Activated effector memory CD4-positive, alpha-beta T cell treated with Interleukin-2 at 50 U/mL for 16 hours (primary cell): ENCODE measurements around the gene FAM110A.
"Not testable (repeated sequence)": the region's sequence is repeated elsewhere in the genome, so short reads cannot be mapped to it uniquely, and the experiment has no call there.

Source experiments
- DNase-seq: peaks from one replicate; pipeline ENCODE4 v3.0.0-alpha.2; 2020

Gene FAM110A

DNA sequence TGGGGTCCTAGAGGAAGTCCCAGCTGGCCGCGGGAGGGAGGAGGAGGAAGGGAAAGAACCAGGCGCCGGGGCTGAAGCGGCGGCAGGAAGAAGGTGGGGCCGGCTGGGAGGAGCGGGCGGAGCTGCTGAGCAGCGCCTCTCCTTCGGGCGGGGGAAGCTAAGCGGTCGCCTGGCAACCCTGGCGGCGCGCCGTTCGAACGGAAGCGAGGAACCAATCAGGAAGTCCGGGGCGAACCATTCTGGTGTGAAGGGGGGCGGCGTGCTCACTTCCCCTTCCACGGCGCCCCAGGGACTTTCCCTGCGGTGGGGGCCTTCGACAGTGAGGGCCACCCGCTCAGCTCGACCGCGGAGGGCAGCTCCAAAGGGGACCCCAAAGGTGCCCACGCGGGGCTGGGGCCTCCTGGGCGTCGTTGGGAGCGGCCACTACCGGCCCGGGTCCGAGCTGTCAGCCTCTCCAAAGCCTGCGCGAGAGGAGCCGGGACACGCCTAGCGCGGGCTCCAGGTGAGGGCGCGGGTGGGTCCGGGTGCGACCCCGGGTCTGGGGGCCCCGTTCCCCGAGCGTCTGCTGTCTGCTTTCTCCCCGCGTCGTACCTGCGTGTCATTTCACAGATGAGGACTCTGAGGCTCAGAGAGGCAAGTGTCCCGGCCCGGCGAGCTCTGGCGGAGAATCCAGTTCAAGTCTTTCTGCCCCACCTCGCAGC lies at the start of gene FAM110A:
Gene FAM110A, plus strand, starts transcription at position 266 of the 701 bp plus-strand sequence. CDS start 11,090 bp downstream, outside the sequence.
- DNase-seq = peak; percentile 94

DNA sequence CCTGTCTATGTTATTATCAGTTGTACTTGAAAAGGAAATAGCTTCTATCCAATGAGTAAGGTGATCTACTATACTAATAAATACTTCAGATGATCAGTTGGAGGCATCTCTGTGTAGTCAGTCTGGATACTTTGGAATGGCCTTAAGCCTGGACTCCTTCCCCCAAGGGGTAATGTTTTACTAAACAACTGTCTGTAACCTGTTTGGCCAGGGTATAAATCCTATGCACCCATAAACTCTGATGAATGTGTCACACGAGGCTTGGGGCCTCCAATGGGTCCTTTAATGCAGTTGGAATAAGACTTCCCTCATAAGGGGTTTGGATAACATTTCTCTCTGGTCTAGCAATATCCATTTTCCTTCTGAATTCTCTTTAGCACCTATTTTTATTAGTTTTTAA lies 45.7 kb upstream of the FAM110A start:
- DNase-seq = no peak

DNA sequence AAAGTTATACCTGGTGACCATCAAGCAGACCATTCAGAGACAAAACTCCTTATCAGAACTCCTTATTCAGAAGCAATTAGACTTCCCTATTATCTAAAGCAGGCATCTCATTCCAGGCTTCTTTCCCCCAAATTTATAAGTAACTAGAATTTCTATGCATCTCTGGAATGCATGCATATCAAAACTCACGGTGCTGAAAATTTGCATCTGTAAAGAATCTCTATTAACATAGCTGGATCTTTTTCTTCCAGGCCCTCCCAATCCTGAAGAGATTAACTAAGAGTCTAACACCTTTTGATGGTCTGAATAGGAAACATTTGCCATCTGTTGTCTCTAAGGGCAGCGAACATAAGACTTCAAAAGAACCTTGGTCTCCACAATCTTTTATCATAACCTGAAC lies 42.5 kb upstream of the FAM110A start:
- no peak for DNase-seq

DNA sequence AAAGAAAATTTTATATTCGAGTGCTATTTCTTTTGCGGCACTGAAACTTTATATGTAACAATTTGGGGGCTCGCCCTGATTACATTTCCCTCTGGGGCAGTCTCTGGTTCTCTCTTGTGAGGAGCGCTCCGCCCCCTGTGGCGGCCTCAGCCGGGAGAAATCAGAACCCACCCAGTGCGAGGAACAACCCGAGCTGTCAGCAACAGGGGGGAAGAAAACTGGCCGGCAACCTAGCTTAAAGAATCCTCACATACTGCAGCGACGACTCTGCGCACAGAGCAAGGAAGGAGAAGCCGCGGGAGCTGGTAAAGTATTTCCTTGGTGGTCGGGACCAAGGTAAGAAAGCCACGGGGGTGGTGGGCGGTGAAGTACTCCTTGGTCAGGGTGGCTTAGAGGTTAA lies 41.3 kb upstream of the FAM110A start:
- no peak for DNase-seq

DNA sequence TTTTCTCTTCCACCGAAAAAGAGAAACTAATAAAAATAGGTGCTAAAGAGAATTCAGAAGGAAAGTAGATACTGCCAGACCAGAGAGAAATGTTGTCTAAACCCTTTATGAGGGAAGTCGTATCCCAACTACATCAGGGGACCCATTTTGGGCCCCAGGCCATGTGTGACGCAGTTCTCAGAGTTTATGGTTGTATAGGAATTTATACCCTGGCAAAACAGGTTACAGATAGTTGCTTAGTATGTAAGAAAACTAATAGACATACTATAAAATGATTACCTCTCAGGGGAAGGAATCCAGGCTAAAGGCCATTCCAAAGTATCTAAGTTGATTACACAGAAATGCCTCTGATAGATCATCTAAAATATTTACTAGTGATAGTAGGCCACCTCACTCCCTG lies 36.6 kb upstream of the FAM110A start:
- DNase-seq = no peak

DNA sequence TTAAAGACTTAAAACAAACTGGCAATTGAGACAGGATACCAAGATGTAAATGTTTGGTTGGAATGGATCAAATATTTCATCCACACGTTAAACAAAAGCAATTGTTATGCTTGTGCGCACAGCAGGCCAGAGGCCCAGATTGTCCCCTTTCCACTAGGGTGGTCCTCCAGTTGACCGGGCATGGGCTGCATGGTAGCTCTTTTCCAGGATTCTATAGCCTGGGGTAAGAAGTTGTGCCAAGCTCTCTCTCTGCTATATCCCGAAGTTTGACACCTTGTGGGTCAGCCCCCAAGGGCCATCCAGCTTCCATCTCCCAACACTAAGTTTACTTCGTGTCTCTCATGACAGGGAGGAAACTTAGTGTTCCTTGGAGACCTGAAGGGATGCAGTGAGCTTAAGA lies 34.8 kb upstream of the FAM110A start:
- DNase-seq = not testable (repeated sequence)

DNA sequence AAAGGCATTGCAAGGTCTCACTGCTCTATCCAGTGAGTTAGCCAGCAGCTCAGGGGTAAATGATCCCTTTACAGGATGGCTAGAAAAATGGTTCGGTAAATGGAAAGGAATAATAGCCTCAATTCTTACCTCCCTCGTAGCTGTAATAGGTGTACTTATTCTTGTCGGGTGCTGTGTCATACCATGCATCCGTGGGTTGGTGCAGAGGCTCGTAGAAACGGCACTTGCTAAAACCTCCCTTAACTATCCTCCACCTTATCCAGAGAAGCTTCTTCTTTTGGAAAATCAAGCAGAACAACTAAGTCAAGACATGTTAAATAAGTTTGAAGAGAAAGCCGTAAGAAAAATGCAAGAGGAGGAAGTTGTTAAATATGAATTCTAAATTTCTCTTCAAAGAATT lies 33.5 kb upstream of the FAM110A start:
- DNase-seq = not testable (repeated sequence)

DNA sequence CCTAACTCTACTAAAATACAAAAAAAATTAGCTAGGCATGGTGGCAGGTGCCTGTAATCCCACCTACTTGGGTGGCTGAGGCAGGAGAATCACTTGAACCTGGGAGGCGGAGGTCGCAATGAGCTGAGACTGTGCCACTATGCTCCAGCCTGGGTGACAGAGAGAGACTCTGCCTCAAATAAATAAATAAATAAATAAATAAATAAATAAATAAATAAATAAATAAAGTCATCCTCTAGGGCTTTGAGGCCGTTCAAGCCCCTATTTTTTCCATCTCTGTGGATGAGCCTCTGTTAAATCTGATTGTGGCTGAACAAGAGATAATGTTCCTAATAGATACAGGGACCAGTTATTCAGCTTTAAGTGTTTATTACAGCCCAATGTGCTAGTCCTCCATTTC lies 31.8 kb upstream of the FAM110A start:
- no peak for DNase-seq

DNA sequence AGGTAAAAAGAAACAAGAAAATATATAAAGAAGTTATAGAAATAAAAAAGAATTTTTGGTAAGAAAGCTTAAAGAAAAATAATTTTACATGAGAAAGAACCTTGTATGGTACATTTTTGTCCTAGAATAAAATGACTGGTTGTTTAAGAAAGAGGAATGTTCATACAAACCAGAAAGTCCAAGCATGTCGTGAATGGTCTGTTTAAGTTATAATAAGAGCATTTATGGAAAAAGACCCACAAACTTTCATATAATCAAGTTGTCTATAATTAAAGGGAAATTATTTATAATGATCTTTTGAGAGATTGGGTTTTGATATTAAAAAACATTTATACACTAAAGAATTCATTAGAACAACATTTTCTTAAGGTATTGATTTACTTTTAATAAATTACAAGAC lies 27.8 kb upstream of the FAM110A start:
- DNase-seq = no peak

DNA sequence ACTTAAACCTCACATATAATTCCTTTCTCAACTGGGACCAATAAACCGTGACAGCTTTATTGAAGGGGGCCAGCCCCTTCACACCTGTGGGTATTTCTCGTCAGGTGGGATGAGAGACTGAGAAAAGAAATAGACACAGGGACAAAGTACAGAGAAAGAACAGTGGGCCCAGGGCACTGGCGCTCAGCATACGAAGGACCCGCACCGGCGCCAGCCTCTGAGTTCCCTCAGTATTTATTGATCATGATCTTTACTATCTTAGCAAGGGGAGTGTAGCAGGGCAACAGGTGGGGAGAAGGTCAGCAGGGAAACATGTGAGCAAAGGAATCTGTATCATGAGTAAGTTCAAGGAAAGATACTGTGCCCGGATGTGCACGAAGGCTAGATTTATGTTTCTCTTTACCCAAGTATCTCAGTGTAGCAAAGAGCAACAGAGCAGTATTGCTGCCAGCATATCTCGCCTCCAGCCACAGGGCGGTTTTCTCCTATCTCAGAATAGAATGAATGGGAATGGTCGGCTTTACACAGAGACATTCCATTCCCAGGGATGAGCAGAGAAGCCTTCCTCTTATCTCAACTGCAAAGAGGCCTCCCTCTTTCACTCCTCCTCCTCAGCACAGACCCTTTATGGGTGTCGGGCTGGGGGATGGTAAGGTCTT lies 21.6 kb upstream of the FAM110A start:
- DNase-seq = not testable (repeated sequence)

DNA sequence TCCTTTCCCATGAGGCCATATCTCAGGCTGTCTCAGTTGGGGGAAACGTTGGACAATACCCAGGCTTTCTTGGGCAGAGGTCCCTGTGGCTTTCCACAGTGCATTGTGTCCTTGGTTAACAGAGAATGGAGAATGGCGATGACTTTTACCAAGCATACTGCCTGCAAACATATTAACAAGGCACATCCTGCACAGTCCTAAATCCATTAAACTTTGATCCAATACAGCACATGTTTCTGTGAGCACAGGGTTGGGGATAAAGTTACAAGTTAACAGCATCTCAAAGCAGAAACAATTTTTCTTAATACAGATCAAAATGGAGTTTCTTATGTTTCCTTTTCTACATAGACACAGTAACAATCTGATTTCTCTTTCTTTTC lies 21.1 kb upstream of the FAM110A start:
- not testable (repeated sequence) for DNase-seq

DNA sequence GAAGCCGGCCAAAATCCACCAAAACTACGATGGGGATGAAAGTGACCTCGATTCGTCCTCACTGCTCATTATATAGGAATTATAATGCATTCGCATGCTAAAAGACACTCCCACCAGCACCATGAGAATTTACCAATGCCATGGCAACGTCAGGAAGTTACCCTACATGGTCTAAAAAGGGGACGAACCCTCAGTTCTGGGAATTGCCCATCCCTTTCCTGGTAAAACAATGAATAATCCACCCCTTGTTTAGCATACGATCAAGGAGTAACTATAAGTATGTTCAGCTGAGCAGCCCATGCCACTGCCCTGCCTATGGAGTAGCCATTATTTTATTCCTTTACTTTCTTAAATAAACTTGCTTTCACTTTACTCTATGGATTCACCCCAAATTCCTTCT lies 20.1 kb upstream of the FAM110A start:
- DNase-seq = no peak

DNA sequence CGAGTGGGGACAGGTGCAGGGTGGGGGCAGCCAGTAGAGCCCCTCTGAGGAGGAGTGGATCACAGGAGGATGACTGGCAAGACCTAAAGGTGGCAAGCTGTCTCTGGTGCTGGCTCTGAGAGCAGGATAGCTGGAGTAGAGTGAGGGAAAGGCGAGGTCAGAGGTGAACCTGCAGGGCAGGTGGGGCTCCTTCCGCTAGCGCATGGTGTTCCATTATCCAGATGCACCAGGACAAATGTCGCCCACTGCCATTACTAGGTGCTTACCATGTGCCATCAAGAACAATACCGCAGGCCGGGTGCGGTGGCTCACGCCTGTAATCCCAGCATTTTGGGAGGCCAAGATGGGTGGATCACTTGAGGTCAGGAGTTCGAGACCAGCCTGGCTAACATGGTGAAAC lies 18.3 kb upstream of the FAM110A start:
- DNase-seq = no peak

DNA sequence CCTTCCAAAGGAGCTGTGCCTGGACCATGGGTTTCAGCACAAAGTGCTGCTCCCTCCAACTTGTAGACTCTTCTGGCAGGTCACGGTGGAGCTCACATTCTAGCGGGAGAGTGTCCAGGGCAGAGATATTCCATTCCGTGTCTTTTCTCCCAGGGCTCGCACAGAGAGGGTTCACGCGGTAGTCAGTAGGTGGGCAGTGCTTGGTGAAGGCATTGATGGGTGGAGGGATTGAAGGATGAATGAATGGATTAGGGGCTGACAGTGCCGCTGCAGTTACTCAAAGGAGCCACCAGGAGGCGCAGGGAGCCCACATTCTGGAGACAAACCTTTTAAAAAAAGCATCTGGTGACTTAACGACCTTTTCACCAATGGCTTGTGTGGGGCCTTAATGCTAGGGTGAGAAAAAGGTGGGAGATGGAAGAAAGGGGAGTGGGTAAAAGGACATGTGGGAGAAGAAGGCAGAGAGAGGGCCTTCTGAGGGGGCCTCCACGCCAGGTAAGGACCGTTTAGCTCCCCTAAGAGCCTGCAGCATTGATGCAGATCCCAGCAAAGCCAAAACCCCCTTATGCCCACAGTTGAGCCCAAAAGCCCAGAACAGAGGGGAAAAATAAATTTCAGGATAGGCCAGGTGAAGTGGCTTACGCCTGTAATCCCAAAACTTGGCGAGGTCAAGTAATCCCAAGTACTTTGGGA lies 17.5 kb upstream of the FAM110A start:
- peak; percentile 42 for DNase-seq

DNA sequence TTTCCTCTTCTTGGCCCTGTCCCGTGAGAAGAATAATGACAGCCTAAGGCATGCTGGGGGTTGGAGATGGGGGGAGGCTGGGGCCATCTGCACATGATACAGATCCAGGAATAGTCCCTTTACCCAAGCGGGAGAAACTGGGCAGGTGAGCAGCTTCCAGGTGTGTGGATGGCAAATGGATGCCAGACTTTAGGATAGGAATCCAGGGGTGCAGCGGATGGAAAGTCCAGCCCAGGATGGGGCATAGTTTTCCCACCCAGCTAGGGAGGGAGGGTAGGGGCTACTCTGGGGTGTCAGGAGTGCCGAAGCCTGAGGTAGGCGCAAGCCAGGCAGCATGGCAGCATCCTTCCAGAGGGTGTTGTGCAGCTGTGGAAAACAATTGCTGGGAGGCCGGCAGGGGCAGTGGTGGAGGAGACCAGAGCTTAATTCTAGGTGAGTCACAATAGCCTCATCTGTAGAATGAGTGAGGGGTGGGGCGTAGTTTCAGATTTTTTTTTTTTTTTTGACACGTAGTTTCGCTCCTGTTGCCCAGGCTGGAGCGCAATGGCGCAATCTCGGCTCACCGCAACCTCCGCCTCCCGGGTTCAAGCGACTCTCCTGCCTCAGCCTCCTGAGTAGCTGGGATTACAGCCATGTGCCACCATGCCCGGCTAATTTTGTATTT lies 15.4 kb upstream of the FAM110A start:
- no peak for DNase-seq

DNA sequence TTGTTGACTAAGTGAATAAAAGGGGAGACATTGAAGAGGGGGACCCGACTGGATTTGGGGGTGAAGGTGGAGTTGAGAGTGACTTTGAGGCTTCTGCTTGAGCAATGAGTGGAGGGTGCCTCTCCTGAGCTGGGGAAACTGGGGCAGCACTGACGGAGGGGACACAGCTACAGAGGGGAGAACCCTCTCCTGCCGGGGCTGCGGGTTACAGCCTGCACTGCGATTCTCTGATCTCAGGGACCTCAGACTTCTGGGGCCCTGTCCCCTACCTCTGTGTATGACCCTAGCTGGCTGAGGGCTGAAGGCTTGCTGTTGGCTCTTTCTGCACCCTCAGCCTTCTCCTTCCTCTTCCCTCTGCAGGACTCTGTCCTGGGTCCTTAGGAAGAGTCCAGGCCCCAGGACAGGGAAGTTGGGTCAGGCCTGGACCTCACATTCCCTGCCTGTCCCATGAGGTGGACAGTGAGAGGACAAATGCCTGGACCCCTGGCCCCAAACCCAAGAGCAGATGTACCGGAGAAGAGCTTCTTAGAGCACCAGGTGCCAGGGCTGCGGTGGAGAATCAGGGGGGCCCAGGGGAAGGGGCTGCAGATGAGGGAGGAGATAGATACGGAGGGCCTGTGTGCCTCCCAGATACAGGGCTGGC lies 13.7 kb upstream of the FAM110A start:
- no peak for DNase-seq

DNA sequence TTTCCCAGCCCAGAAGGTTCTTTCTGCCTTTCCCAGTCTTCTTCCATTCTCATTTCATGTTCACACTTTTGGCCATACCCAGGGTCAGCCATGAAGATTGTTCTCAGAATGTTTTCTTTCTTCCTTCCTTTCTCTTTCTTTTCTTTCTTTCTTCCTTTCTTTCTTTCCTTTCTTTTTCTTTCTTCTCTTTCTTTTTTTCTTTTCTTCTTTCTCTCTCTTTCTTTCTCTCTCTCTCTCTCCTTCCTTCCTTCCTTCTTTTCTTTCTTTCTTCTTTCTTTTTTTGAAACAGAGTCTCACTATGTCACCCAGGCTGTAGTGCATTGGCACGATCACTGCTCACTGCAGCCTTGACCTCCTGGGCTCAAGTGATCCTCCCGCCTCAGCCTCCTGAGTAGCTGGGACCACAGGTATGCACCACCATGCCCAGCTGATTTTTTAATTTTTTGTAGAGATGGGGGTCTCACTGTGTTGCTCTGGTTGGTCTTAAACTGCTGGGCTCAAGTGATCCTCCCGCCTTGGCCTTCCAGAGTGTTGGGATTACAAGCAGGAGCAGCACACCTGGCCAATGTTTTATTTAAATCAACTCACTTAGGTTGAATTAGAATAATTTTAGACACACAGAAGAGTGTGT lies 13.1 kb upstream of the FAM110A start:
- DNase-seq = no peak

DNA sequence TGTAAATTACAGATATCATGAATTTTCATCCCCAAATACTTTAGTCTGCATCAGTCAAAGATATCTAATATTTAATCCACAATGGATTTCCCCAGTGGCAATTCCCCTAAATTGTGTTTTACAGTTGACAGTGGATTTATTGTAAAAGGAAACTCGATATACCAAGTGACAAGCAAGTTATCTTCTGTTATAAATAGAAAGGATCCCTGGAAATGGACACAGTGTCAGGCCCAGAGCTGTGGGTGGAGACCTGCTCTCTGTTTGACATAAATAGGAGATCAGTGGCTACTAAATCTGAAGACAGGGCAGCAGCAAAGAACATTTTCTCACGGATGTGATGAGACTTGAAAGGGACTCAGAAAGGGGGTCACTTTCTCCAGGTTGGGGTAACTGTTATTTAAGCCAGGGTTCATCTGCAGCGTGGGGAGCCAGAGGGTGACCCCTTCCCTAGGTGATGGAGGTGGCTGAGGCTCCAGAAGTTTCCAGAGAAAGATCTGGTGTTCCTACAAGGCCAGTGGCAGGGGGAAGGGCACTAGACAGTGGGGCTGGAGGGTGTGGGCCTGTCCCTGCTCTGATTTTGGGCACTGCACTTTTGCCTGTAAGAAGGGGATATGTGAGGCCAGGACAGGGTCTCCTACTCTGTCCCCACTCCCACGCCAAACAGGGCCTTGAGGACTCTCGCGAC lies 12.3 kb upstream of the FAM110A start:
- no peak for DNase-seq

DNA sequence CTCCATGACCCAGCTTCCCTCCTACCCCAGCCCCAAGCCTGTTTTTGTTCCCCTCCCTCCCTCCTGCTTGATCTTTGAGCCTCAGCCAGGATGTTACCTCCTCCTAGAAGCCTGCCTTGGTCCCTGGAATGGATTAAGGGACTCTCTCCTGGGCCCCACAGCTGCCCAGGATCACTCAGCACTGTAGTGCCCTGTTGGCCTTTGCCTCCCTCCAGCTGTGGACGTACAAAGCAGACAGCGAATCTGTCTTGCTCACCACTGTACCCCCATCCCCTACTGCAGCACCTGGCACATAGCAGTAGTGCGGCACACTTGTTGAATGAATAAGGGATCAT lies 11.8 kb upstream of the FAM110A start:
- DNase-seq = no peak

DNA sequence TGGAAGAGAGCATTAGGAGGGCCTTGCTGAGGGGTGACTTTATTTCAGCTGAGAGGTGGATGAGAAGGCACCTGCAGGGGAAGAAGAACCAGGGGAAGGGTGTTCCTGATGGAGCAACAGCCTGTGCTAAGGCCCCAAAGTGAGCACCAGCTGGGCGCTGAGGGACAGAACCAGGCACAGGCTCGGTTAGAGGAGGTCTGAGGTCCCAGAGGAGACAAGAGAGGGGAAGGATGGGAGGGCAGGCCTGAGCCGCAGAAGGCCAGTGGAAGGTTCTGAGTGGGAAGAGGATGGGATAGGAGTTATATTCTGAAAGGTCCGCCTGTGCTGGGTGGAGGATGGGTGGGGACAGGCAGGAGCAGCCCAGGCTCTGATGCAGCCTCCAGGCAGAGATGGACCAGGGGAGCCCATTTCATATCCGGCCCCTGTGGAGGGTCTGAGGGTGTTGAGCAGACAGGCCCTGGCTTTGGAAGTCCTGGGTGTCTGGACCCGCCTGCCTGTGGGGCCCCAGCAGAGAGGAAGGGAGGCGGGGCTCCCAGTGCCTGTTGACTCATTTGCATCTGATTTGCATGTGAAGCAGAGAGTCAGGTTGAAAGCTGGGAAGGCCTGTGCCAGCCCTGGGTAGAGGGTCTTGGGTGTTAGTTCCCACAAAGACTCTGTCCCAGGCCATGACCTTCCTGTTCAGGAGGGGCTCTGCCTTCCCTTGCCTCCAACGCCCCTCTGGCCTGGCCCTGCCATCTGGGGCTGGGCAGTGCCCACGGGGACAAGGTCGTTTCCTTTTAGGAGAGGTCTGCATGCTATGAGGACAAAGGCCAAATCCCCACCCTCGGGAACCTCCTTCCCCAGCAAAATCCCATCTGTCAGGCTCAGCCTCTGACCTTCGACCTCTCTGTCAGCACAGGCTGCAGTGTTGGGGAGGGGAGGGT lies 10.6 kb upstream of the FAM110A start:
- no peak for DNase-seq

DNA sequence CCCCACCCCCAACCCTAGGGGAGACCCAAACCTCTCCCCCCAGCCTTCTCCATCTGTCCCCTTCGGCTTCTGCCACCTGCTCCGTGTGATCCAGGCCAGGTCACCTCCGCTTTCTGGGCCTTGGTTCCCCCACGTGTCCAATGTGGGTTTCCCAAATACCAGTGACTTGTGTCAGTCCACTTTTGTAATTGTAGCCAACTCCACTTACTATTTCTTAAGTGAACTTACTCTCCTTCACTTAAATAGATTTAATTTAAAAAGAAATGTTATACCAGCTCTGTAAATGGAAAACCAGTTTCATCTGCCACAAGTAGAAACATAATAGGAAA lies 10.0 kb upstream of the FAM110A start:
- no peak for DNase-seq
